Endothelial cell of umbilical vein (primary cell): ENCODE data around the gene C9.

Experiments
- EZH2 ChIP-seq: IDR thresholded peaks from 2 replicates; pipeline ENCODE4 v1.6.1; 2012; ENCODE audit warnings: borderline replicate concordance, low read depth, mild to moderate bottlenecking, moderate library complexity, low read length, inconsistent platforms; ENCODE audit not compliant: severe bottlenecking
- FOS ChIP-seq: IDR thresholded peaks from 2 replicates; pipeline ENCODE4 v1.6.1; 2011; ENCODE audit warnings: mild to moderate bottlenecking, low read length, moderate library complexity, borderline replicate concordance; ENCODE audit not compliant: insufficient read depth
- JUN ChIP-seq: IDR thresholded peaks from 2 replicates; pipeline ENCODE4 v1.6.1; 2011; ENCODE audit warnings: borderline replicate concordance, low read depth; ENCODE audit not compliant: insufficient read length, insufficient read depth
- MYC ChIP-seq: IDR thresholded peaks from one replicate; pipeline ENCODE4 v1.6.1; 2011; ENCODE audit warnings: mild to moderate bottlenecking, low read depth, low read length
- POLR2A ChIP-seq: IDR thresholded peaks from 2 replicates; pipeline ENCODE4 v1.6.1; 2012; ENCODE audit warnings: low read depth, mild to moderate bottlenecking, control low read depth, low read length
- POLR2AphosphoS5 ChIP-seq: IDR thresholded peaks from 2 replicates; pipeline ENCODE4 v1.6.1; 2012; ENCODE audit warnings: low read depth, mild to moderate bottlenecking, control low read depth, low read length, moderate library complexity; ENCODE audit not compliant: insufficient read depth
- TF ChIP-seq, protein P1 (sequence below), 2 donors: IDR thresholded peaks; 1 replicate in 1 of 2; 2 replicates in 1 of 2; pipeline ENCODE4 v1.5.1; 2011; ENCODE audit warnings: low read length in 2 of 2, mild to moderate bottlenecking in 2 of 2, moderate library complexity in 2 of 2, control low read depth in 1 of 2, inconsistent platforms in 1 of 2, low read depth in 1 of 2; ENCODE audit not compliant: insufficient read depth in 1 of 2; ENCODE audit errors: extremely low read depth in 1 of 2
- TF ChIP-seq, protein P2 (sequence below): IDR thresholded peaks from 2 replicates; pipeline ENCODE4 v1.6.1; 2011; ENCODE audit not compliant: insufficient read depth, insufficient read length

DNA sequence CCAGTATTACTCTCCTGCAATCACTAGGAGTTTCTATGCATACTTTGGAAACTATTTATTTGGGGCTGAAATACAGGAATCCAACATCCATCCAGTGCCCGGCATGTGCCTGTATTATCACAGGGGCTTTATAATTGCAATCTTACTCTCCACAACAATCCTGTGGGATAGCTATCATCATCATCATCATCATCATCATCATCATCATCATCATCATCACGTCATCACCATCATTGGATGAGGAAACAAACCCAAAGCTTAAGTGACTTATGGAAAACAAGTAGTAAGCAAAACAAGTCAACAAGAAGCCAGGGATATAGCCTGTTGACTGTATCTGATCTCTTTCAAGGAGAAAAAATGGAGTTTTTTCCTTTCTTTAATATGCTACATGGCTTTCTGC lies 97.1 kb downstream of the C9 start:
- TF ChIP-seq, protein P1, sequence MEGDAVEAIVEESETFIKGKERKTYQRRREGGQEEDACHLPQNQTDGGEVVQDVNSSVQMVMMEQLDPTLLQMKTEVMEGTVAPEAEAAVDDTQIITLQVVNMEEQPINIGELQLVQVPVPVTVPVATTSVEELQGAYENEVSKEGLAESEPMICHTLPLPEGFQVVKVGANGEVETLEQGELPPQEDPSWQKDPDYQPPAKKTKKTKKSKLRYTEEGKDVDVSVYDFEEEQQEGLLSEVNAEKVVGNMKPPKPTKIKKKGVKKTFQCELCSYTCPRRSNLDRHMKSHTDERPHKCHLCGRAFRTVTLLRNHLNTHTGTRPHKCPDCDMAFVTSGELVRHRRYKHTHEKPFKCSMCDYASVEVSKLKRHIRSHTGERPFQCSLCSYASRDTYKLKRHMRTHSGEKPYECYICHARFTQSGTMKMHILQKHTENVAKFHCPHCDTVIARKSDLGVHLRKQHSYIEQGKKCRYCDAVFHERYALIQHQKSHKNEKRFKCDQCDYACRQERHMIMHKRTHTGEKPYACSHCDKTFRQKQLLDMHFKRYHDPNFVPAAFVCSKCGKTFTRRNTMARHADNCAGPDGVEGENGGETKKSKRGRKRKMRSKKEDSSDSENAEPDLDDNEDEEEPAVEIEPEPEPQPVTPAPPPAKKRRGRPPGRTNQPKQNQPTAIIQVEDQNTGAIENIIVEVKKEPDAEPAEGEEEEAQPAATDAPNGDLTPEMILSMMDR (IDR thresholded peaks at IDR 0.05; ENCODE audit: extremely low read depth in 1 of 2, insufficient read depth in 1 of 2, low read depth in 1 of 2, low read length in 2 of 2), result no peak
- TF ChIP-seq POLR2A (no peak), EZH2 (no peak), MYC (no peak), POLR2AphosphoS5 (no peak), FOS (no peak), JUN (no peak)
- TF ChIP-seq, protein P2, sequence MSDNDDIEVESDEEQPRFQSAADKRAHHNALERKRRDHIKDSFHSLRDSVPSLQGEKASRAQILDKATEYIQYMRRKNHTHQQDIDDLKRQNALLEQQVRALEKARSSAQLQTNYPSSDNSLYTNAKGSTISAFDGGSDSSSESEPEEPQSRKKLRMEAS, result no peak
